Activated T-cell treated with anti-CD3 and anti-CD28 coated beads, Interleukin-2, amount 50 U/mL, for 24 hours (primary cell): ENCODE measurements around the gene PALM.

ENCODE experiments used
- DNase-seq: peaks from one replicate; pipeline ENCODE4 v3.0.0-alpha.2; 2020
- H3K27ac Mint-ChIP-seq: 2 replicates; pipeline ENCODE4 v1.8.0; 2020; ENCODE audit warnings: mild to moderate bottlenecking, mixed read lengths
- H3K27me3 Mint-ChIP-seq: 2 replicates; pipeline ENCODE4 v1.8.0; 2020; ENCODE audit warnings: mixed read lengths
- H3K36me3 Mint-ChIP-seq: 2 replicates; pipeline ENCODE4 v1.8.0; 2020; ENCODE audit warnings: low read depth, mixed read lengths
- H3K4me1 Mint-ChIP-seq: 2 replicates; pipeline ENCODE4 v1.8.0; 2020; ENCODE audit warnings: low read depth, mixed read lengths
- H3K4me3 Mint-ChIP-seq: 2 replicates; pipeline ENCODE4 v1.8.0; 2020; ENCODE audit warnings: mild to moderate bottlenecking, moderate library complexity, mixed read lengths
- H3K9me3 Mint-ChIP-seq: 2 replicates; pipeline ENCODE4 v1.8.0; 2020; ENCODE audit warnings: mixed read lengths

The PALM gene

DNA sequence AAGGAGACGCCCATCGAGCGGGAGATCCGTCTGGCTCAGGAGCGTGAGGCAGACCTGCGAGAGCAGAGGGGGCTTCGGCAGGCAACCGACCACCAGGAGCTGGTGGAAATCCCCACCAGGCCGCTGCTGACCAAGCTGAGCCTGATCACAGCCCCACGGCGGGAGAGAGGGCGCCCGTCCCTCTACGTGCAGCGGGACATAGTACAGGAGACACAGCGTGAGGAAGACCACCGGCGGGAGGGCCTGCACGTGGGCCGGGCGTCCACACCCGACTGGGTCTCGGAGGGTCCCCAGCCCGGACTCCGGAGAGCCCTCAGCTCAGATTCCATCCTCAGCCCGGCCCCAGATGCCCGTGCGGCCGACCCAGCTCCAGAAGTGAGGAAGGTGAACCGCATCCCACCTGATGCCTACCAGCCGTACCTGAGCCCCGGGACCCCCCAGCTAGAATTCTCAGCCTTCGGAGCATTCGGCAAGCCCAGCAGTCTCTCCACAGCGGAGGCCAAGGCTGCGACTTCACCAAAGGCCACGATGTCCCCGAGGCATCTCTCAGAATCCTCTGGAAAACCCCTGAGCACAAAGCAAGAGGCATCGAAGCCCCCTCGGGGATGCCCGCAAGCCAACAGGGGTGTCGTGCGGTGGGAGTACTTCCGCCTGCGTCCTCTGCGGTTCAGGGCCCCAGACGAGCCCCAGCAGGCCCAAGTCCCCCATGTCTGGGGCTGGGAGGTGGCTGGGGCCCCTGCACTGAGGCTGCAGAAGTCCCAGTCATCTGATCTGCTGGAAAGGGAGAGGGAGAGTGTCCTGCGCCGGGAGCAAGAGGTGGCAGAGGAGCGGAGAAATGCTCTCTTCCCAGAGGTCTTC lies 49.3 kb downstream of the PALM start:
- H3K9me3 Mint-ChIP-seq, result peaks cover 7% of the 10 kb centered on the region
- no peak for DNase-seq
- H3K36me3 Mint-ChIP-seq, result no peaks in the 10 kb centered on the region
- no peak overlapping the region for H3K4me3 Mint-ChIP-seq
- no peak overlapping the region for H3K27ac Mint-ChIP-seq
- no peaks in the 10 kb centered on the region for H3K4me1 Mint-ChIP-seq
- H3K27me3 Mint-ChIP-seq, result peaks cover under 1% of the 10 kb centered on the region

DNA sequence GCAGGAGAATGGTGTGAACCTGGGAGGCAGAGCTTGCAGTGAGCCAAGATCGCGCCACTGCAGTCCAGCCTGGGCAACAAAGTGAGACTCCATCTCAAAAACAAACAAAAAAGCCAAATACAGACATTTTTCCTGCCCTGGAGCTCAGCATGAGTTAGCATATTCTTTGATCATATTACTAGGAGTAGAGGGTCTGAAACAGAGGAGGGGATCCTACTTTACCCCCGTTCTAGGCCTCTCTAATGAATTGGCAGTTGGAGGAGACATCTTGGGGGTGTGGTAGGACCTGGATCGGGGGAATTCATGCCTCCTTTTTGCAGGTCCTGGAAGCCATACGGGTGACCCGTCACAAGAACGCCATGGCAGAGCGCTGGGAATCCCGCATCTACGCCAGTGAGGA lies 54.4 kb downstream of the PALM start:
- H3K4me1 Mint-ChIP-seq, result no peaks in the 10 kb centered on the region
- H3K27ac Mint-ChIP-seq, result no peak overlapping the region
- no peak overlapping the region for H3K4me3 Mint-ChIP-seq
- DNase-seq, result no peak
- peaks cover 7% of the 10 kb centered on the region for H3K9me3 Mint-ChIP-seq
- peaks cover 4% of the 10 kb centered on the region for H3K27me3 Mint-ChIP-seq
- H3K36me3 Mint-ChIP-seq, result no peaks in the 10 kb centered on the region

DNA sequence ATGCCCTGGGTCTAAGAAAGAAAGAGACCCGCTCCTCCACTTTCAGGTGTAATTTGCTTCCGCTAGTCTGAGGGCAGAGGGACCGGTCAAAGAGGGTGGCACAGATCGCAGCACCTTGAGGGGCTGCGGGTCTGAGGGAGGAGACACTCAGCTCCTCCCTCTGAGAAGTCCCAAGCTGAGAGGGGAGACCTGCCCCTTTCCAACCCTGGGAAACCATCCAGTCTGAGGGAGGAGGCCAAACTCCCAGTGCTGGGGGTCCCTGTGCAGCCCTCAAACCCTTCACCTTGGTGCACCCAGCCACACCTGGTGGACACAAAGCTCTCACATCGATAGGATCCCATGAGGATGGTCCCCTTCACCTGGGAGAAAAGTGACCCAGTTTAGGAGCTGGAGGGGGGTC lies 55.1 kb downstream of the PALM start:
- DNase-seq, result no peak
- no peak overlapping the region for H3K4me3 Mint-ChIP-seq
- H3K4me1 Mint-ChIP-seq, result no peaks in the 10 kb centered on the region
- H3K27me3 Mint-ChIP-seq, result peaks cover 4% of the 10 kb centered on the region
- H3K36me3 Mint-ChIP-seq, result no peaks in the 10 kb centered on the region
- no peak overlapping the region for H3K27ac Mint-ChIP-seq
- peaks cover 4% of the 10 kb centered on the region for H3K9me3 Mint-ChIP-seq

DNA sequence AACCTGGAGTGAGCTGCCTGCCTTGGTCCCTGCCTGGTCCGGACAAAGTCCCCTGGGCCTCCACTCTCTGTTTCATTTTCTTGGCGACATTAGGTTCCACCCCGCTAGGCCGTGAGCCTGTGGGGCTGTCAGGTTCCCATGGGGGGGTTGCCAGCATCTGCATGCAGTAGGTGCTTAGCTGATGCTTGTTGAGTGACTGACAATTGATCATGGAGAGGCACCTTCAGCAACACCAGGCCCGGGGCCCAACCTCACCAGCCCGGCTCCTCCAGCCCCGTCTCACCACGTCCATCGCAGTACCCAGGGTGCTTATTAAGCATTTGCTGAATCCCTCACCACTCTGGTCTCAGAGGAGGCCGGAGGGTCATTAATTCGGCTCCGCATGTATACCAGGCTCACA lies 55.6 kb downstream of the PALM start:
- Mint-ChIP-seq H3K4me1 (no peaks in the 10 kb centered on the region), H3K4me3 (no peak overlapping the region), H3K9me3 (peaks cover 4% of the 10 kb centered on the region), H3K27ac (no peak overlapping the region), H3K36me3 (no peaks in the 10 kb centered on the region), H3K27me3 (peaks cover 4% of the 10 kb centered on the region)
- no peak for DNase-seq

DNA sequence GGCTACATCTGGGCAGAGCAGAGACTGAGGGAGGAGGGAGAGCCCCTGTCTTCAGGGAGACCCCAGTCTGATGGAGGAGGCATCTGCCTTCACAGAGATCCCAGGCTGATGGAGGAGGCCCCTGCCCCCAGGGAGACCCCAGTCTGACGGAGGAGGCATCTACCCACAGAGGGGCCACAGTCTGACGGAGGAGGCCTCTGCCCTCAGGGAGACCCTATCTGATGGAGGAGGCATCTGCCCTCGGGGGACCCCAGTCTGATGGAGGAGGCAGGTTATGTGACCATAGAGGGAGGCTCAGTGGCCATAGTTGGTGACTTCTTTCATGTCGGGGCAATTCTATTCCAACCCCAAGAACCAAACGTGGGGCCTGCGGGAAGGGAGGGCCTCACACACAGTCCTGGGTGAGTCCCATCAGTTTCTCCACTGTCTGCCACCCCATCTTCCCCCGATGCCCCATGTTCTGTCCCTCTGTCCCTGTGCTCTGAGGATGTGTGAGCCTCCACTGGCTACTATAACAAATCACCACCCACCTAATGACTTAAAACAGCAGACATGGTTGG lies 56.5 kb downstream of the PALM start:
- Mint-ChIP-seq H3K4me3 (no peak overlapping the region), H3K27ac (no peak overlapping the region), H3K27me3 (peaks cover 5% of the 10 kb centered on the region)

DNA sequence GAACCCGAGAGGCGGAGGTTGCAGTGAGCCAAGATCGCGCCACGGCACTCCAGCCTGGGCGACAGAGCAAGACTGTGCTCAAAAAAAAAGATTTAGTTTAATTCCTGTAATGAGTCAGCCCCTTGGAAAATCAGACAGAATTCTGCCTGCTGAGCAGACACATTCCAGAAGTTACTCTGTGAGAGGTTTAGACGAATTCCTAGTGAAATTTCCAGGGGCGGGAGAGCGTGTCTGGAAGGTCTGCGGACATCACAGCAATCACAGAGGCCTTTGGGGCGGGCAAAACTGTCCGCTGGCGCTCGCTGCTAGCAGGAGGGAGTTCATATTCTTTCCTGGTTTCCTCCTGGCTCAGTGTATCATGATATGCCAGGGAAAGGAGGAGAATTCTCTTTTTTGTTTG lies 59.7 kb downstream of the PALM start:
- DNase-seq, result no peak
- H3K27ac Mint-ChIP-seq, result no peak overlapping the region
- no peaks in the 10 kb centered on the region for H3K36me3 Mint-ChIP-seq
- no peak overlapping the region for H3K4me3 Mint-ChIP-seq
- peaks cover 2% of the 10 kb centered on the region for H3K4me1 Mint-ChIP-seq
- H3K27me3 Mint-ChIP-seq, result peaks cover 9% of the 10 kb centered on the region
- H3K9me3 Mint-ChIP-seq, result no peaks in the 10 kb centered on the region

More for the DNA sequence above, 56.5 kb downstream of the PALM start:
- no peak for DNase-seq
- H3K36me3 Mint-ChIP-seq, result no peaks in the 10 kb centered on the region
- H3K4me1 Mint-ChIP-seq, result peaks cover under 1% of the 10 kb centered on the region
- no peaks in the 10 kb centered on the region for H3K9me3 Mint-ChIP-seq

DNA sequence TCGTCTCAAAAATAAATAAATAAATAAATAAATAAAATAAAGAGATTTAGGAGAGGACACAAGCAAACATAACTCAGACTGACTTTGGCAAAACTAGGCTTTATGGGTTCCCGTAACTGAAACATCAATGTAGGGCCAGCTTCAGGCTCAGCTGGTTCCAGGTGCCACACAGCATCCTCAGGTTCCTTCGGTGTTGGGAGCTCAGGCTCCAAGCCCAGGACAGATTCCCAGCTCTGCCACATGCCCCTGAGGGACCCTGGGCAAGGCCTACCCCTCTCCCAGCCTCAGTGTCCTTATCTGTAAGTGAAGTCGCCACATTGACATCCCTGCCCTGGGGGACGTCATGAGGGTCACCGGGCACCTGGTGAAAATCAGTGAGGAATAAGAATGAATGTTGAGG lies 60.9 kb downstream of the PALM start:
- Mint-ChIP-seq H3K27me3 (peaks cover 9% of the 10 kb centered on the region), H3K36me3 (no peaks in the 10 kb centered on the region), H3K9me3 (no peaks in the 10 kb centered on the region), H3K4me1 (peaks cover 2% of the 10 kb centered on the region), H3K27ac (no peak overlapping the region), H3K4me3 (no peak overlapping the region)
- DNase-seq, result no peak

DNA sequence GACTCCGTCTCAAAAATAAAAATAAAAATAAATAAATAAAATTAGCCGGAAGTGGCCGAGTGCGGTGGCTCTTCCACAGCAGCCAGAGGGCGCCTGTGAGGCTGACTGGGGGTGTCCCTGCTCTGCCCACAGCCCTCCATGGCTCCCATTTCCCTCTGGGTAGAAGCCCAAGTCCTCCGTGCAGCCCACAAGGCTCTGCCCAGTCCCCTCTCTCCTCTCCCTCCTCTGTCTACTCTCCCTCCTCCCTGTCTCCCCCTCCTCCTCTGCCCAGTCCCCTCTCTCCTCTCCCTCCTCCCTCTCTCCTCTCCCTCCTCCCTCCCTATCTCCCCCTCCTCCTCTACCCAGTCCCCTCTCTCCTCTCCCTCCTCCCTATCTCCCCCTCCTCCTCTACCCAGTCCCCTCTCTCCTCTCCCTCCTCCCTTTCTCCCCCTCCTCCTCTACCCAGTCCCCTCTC lies 62.6 kb downstream of the PALM start:
- no peak overlapping the region for H3K4me3 Mint-ChIP-seq
- peak; percentile 46 for DNase-seq
- no peaks in the 10 kb centered on the region for H3K9me3 Mint-ChIP-seq
- no peaks in the 10 kb centered on the region for H3K36me3 Mint-ChIP-seq
- peaks cover 2% of the 10 kb centered on the region for H3K4me1 Mint-ChIP-seq
- no peak overlapping the region for H3K27ac Mint-ChIP-seq
- peaks cover 9% of the 10 kb centered on the region for H3K27me3 Mint-ChIP-seq

DNA sequence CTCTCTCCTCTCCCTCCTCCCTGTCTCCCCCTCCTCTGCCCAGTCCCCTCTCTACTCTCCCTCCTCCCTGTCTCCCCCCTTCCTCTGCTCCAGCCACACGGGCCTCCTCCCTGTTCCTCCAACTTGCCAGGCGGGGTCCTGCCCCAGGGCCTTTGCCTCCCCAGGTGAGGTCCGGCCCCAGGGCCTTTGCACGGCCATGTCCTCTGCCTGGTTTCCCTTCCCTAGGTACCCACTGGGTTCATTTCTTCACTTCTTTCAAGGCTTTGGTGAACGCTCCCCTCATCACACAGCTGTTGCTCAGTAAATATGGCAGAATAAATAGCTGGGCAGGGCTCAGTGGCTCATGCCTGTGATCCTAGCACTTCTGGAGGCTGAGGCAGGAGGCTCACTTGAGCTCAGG lies 63.3 kb downstream of the PALM start:
- H3K36me3 Mint-ChIP-seq, result no peaks in the 10 kb centered on the region
- no peak overlapping the region for H3K27ac Mint-ChIP-seq
- no peak for DNase-seq
- peaks cover 2% of the 10 kb centered on the region for H3K4me1 Mint-ChIP-seq
- no peaks in the 10 kb centered on the region for H3K9me3 Mint-ChIP-seq
- H3K27me3 Mint-ChIP-seq, result peaks cover 12% of the 10 kb centered on the region
- no peak overlapping the region for H3K4me3 Mint-ChIP-seq

DNA sequence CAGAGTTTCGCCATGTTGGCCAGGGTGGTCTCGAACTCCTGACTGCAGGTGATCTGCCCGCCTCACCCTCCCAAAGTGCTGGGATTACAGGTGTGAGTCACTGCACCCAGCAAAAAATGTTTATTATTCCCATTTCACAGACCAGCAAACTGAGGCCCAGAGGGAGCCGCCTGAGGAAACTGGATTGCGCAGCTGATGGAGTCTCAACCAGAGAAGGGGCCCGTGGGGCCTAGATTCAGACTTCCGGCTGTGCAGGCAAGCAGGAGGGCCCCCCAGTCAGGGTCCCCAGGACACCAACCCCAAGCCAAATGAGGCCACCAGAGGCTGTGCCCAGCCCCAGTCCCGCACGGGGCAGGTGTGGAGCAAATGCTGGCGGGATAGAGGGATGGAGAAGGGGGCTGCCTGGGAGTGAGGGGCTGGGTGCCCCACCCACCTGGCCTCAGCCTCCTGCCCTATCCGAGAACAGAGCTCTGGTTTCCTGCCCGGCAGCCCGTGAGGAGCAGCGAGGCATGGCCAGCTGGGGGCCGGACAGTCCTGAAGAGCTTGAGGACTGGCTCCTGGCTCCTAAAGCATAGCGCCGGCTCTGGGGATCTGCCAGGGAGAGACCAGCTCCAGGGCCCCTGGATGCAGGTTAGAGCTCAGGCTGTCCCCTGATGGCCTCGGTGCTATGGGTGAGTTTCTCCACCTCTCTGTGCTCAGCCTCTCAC lies 64.1 kb downstream of the PALM start:
- Mint-ChIP-seq H3K27ac (no peak overlapping the region), H3K36me3 (no peaks in the 10 kb centered on the region), H3K27me3 (peaks cover 9% of the 10 kb centered on the region), H3K4me1 (peaks cover 2% of the 10 kb centered on the region), H3K4me3 (no peak overlapping the region), H3K9me3 (no peaks in the 10 kb centered on the region)
- DNase-seq, result no peak

DNA sequence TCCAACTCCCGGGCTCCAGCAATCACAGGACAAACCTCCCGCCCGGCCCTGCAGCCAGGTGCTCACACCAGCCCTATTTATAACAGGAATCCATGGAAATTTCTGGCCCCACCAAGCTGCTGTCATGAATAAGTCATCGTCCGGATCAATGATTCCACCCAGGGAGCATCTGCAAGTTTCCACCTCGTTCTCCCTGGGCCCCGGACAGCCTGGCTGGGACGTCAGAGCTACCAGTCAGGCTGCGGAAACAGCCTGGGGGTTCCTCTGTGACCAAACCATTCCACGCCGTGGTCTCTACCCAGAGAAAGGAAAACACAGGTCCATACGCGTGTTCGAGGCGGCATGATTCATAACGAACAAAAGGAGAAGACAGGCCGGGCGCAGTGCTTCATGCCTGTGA lies 67.8 kb downstream of the PALM start:
- Mint-ChIP-seq H3K4me3 (no peak overlapping the region), H3K9me3 (no peaks in the 10 kb centered on the region), H3K27me3 (peaks cover 6% of the 10 kb centered on the region), H3K27ac (no peak overlapping the region), H3K36me3 (no peaks in the 10 kb centered on the region), H3K4me1 (no peaks in the 10 kb centered on the region)
- DNase-seq, result no peak

DNA sequence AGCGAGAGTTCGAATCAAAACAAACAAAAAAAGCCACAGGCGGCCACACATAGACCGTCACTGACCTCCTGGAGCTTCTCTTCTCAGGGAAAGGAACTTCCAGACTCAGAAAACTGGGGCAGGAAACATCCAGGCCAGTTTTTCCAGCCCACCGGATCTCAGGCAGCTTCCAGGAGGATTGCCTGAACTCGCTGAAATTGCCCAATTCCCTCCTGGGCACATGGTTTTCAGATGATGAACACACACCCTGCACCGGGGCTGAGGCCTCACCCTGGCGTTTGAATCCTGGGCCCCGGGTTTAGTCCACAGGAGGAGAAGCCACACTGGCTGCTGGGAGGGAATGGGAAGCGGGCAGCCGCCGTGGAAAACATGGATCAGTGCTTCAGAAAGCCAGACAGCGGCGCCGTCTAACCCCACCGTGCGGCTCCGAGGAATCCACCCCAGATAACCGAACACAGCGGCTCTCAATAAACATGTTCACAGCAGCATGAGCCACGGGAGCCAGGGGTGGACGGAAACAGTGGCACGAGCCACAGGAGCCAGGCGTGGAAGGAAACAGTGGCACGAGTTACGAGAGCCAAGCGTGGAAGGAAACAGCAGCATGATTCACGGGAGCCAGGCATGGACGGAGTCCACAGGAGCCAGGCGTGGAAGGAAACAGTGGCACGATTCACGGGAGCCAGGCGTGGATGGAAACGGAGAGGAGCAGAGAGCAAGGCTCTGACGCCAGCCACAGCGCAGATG lies 70.3 kb downstream of the PALM start:
- no peak overlapping the region for H3K4me3 Mint-ChIP-seq
- no peaks in the 10 kb centered on the region for H3K36me3 Mint-ChIP-seq
- peaks cover 4% of the 10 kb centered on the region for H3K27me3 Mint-ChIP-seq
- H3K27ac Mint-ChIP-seq, result no peak overlapping the region
- H3K4me1 Mint-ChIP-seq, result no peaks in the 10 kb centered on the region
- no peaks in the 10 kb centered on the region for H3K9me3 Mint-ChIP-seq
- no peak for DNase-seq

DNA sequence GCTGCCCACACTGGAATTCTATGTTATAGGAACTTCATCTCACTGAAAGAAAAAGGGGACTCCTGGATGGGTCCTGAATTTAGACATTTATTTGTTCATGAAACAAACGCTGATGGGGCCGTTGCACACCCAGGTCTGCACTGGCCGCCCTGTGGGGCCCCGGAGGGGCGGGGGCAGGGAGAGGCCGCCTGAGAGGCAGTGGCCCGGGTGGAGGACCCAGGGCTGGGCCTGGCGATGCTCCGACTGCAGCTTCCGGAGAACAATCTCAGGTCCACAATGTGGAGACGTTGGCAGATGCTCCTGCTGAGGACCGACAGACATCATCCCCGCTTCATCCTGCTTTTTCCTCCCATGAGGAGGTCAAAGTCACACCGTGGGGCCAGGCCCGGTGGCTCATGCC lies 72.2 kb downstream of the PALM start:
- Mint-ChIP-seq H3K4me3 (no peak overlapping the region), H3K4me1 (no peaks in the 10 kb centered on the region), H3K36me3 (no peaks in the 10 kb centered on the region), H3K27me3 (peaks cover 4% of the 10 kb centered on the region), H3K9me3 (no peaks in the 10 kb centered on the region), H3K27ac (no peak overlapping the region)
- no peak for DNase-seq

DNA sequence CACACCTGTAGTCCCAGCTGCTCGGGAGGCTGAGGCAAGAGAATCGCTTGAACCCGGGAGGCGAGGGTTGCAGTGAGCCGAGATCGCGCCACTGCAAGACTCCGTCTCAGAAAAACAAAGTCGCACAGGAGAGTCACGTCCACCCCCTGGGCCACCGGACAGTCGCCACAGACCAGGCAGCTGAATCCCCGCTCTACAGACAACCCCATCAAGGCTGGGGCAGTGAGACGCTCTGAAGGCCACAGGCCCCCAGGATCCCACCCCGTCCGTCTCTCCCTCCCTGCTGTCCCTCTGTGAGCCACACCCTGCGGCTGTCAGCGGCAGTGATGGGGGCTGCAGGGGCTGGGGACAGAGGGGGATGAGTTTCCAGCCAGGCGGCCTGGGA lies 73.1 kb downstream of the PALM start:
- Mint-ChIP-seq H3K9me3 (no peaks in the 10 kb centered on the region), H3K4me3 (no peak overlapping the region), H3K36me3 (no peaks in the 10 kb centered on the region), H3K27me3 (no peaks in the 10 kb centered on the region), H3K4me1 (no peaks in the 10 kb centered on the region), H3K27ac (no peak overlapping the region)
- DNase-seq, result no peak
